A673 (cell line): Measurements from ENCODE around the gene KIRREL3. TPM values are rescaled to one million over a fixed set of nuclear protein-coding genes. Genes with fewer than 3 reads are reported as not detected.
"Not testable (repeated sequence)": the region's sequence is repeated elsewhere in the genome, so short reads cannot be mapped to it uniquely, and the experiment has no call there.

ENCODE experiments used
- BruUV-seq: library from RNA; stranded (reverse); fragments of 400-500 nt; replicated peaks from 2 replicates; lab custom pipeline; 2021; lab: Mats Ljungman, UMichigan
- CTCF ChIA-PET: fragments of 300-600 bp; sonication (Branson Sonifier 250); formaldehyde crosslinking; loops from one replicate; lab custom pipeline; 2022; ENCODE audit warnings: antibody characterized with exemption; lab: Charles Lee
- POLR2A ChIA-PET: fragments of 300-600 bp; sonication (Branson Sonifier 250); formaldehyde crosslinking; loops from one replicate; lab custom pipeline; 2022; ENCODE audit warnings: antibody characterized with exemption; ENCODE audit not compliant: low non-redundant PET; lab: Charles Lee
- DNase-seq: peaks from one replicate; pipeline ENCODE4 v3.0.0-alpha.2; 2015; ENCODE audit warnings: low spot score
- H3K27ac ChIP-seq: fragments of 200-600 bp; sonication (generic); 2 replicates; pipeline ENCODE4 v1.5.1; 2016; ENCODE audit warnings: mixed run types, low read depth, mild to moderate bottlenecking, mixed read lengths, antibody characterized with exemption, low read length; ENCODE audit not compliant: poor library complexity, severe bottlenecking
- H3K27me3 ChIP-seq: fragments of 200-600 bp; sonication (generic); replicated peaks from 2 replicates; pipeline ENCODE4 v1.6.1; 2017; ENCODE audit warnings: mixed run types, low read depth, mild to moderate bottlenecking, mixed read lengths, antibody characterized with exemption, low read length; ENCODE audit not compliant: insufficient read depth, poor library complexity
- H3K36me3 ChIP-seq: fragments of 200-600 bp; sonication (generic); 2 replicates; pipeline ENCODE4 v1.6.1; 2016; ENCODE audit warnings: mixed run types, mild to moderate bottlenecking, mixed read lengths, antibody characterized with exemption, low read length; ENCODE audit not compliant: insufficient read depth, poor library complexity, severe bottlenecking
- H3K4me1 ChIP-seq: fragments of 200-600 bp; sonication (generic); 2 replicates; pipeline ENCODE4 v1.6.1; 2017; ENCODE audit warnings: mixed run types, mild to moderate bottlenecking, mixed read lengths, antibody characterized with exemption, low read length; ENCODE audit not compliant: insufficient read depth, poor library complexity, severe bottlenecking
- H3K4me3 ChIP-seq: fragments of 200-600 bp; sonication (generic); 2 replicates; pipeline ENCODE4 v1.5.1; 2016; ENCODE audit warnings: low read depth, mixed run types, mild to moderate bottlenecking, mixed read lengths, low read length; ENCODE audit not compliant: poor library complexity, severe bottlenecking
- H3K9me3 ChIP-seq: fragments of 200-600 bp; sonication (generic); 2 replicates; pipeline ENCODE4 v1.6.1; 2016; ENCODE audit warnings: mixed run types, low read depth, mild to moderate bottlenecking, mixed read lengths, antibody characterized with exemption, low read length; ENCODE audit not compliant: poor library complexity, severe bottlenecking
- EZH2 ChIP-seq: fragments of 200-600 bp; sonication (generic); IDR thresholded peaks from 2 replicates; pipeline ENCODE4 v1.6.1; 2017; ENCODE audit warnings: borderline replicate concordance, low read depth, mild to moderate bottlenecking, mixed read lengths, antibody characterized with exemption, low read length; ENCODE audit not compliant: poor library complexity, severe bottlenecking
- intact Hi-C: fragments of 100-400 bp; cut with micrococcal nuclease; formaldehyde crosslinking; loops from one replicate; pipeline ENCODE4 v1.10.0; 2022; ENCODE audit not compliant: unreplicated experiment
- total RNA-seq: library from RNA; stranded (reverse); gene quantifications from 2 replicates; pipeline ENCODE4 v1.2.3, GENCODE V29; 2021
- TF ChIP-seq, protein P1 (sequence below): fragments of 300-800, 200-600 bp; sonication (generic); conservative IDR thresholded peaks from 2 replicates; pipeline ENCODE4 v1.5.1; 2017; ENCODE audit warnings: low read depth, mild to moderate bottlenecking, antibody characterized with exemption, low read length, moderate library complexity, mixed read lengths

KIRREL3 gene
- total RNA-seq, 1 experiment from 2014 or later, result not detected

DNA sequence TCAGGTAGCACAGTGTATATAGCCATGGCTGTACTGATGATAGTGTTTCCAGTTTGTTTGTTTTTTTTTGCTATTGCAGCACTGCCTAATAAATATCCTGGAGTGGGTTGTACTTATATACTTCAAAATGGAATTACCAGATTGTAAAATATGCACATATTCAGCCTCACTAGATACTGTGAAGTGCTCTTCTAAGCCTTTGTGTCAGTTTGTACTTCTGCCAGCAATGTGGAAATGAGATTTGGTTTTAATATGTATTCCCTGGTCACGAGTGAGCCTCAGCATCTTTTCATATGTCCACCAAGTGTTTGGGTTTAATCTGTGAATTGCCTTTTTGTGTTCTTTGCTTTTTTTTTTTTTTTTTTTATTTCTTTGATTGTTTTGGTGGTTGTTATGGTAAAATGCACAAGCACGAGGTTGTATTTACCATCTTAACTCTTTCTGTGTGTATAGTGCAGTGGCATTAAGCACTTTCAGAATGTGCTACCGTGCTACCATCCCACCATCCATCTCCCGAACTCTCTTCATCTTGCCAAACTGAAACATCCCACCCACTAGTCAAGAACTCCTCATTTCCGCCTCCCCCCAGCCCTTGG, 610.2 kb downstream of the KIRREL3 start:
- intact Hi-C loops, result no loop called here
- Histone ChIP-seq H3K36me3 (no peaks in the 10 kb centered on the region), H3K27me3 (no peaks in the 10 kb centered on the region), H3K4me1 (peaks cover 8% of the 10 kb centered on the region), H3K4me3 (no peak overlapping the region), H3K9me3 (no peaks in the 10 kb centered on the region), H3K27ac (no peak overlapping the region)
- ChIA-PET POLR2A (no interaction called here), CTCF (no interaction called here)
- BruUV-seq, result no TSS peak
- TF ChIP-seq, protein P1, sequence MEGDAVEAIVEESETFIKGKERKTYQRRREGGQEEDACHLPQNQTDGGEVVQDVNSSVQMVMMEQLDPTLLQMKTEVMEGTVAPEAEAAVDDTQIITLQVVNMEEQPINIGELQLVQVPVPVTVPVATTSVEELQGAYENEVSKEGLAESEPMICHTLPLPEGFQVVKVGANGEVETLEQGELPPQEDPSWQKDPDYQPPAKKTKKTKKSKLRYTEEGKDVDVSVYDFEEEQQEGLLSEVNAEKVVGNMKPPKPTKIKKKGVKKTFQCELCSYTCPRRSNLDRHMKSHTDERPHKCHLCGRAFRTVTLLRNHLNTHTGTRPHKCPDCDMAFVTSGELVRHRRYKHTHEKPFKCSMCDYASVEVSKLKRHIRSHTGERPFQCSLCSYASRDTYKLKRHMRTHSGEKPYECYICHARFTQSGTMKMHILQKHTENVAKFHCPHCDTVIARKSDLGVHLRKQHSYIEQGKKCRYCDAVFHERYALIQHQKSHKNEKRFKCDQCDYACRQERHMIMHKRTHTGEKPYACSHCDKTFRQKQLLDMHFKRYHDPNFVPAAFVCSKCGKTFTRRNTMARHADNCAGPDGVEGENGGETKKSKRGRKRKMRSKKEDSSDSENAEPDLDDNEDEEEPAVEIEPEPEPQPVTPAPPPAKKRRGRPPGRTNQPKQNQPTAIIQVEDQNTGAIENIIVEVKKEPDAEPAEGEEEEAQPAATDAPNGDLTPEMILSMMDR, result no peak
- no peak for TF ChIP-seq EZH2
- DNase-seq, result no peak

DNA sequence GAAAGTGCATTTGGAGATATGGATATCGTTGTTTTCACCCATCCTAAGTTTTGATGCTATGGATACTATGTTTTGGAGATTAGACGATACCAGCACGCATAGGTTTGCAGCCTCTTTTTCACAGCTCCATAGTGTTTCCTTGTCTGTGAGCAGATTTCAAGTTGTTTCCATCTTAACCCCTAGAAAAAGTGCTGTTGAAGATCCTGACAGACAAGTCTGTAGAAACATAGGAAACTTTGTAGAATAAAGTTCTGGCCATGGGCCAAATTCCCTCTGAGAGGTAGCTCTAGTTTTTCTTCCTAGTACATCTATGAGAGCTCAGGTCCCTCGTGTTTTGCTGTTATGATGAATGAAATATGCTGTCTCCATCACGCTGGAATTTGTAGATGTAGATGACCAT, 612.7 kb downstream of the KIRREL3 start:
- no TSS peak for BruUV-seq
- TF ChIP-seq, protein P1, result no peak
- TF ChIP-seq EZH2, result no peak
- POLR2A ChIA-PET, result no interaction called here
- Histone ChIP-seq H3K36me3 (no peaks in the 10 kb centered on the region), H3K4me1 (peaks cover 8% of the 10 kb centered on the region), H3K4me3 (no peak overlapping the region), H3K27ac (no peak overlapping the region), H3K27me3 (no peaks in the 10 kb centered on the region), H3K9me3 (no peaks in the 10 kb centered on the region)
- CTCF ChIA-PET, result no interaction called here
- DNase-seq, result no peak
- intact Hi-C loops, result no loop called here

DNA sequence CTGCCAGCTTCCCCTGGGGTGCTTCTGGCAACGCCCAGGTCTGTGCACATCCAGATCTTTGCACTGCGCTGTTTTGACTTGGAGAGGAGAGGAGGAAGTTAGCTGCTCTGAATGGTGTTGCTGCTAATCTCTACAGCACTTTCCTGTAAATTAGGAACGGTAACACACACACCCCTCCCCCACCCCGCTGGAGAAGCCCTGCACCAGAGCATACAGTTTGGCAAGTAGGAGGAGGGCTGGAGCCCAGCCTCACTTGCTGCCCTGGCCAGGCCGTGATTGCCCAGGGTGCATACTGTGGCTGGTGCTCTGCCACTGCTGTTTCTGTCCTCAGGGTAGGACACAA, 613.9 kb downstream of the KIRREL3 start:
- POLR2A ChIA-PET, H3K36me3 ChIP-seq, H3K4me3 ChIP-seq, H3K4me1 ChIP-seq, CTCF ChIA-PET, BruUV-seq, H3K27ac ChIP-seq, H3K27me3 ChIP-seq, intact Hi-C loops, H3K9me3 ChIP-seq: not testable (repeated sequence)
- peak; percentile 50 for DNase-seq
